OCI-LY7 (cell line): Measurements from ENCODE around the gene LARGE1.

Experiments used
- EZH2phosphoT487 ChIP-seq: fragments of 200-600 bp; sonication (generic); IDR thresholded peaks from 2 replicates; pipeline ENCODE4 v1.6.1; 2018; ENCODE audit warnings: low read depth, borderline replicate concordance, mild to moderate bottlenecking, mixed run types, antibody characterized with exemption, low read length, moderate library complexity, mixed read lengths
- TF ChIP-seq, protein P1 (sequence below): fragments of 200-600 bp; sonication (generic); conservative IDR thresholded peaks from 2 replicates; pipeline ENCODE4 v1.5.1; 2014; ENCODE audit warnings: mild to moderate bottlenecking, antibody characterized with exemption, low read length, moderate library complexity, mixed read lengths

GRCh38 chr22:33952776-33953175 lies 32.5 kb upstream of the LARGE1 start:
- TF ChIP-seq, protein P1, sequence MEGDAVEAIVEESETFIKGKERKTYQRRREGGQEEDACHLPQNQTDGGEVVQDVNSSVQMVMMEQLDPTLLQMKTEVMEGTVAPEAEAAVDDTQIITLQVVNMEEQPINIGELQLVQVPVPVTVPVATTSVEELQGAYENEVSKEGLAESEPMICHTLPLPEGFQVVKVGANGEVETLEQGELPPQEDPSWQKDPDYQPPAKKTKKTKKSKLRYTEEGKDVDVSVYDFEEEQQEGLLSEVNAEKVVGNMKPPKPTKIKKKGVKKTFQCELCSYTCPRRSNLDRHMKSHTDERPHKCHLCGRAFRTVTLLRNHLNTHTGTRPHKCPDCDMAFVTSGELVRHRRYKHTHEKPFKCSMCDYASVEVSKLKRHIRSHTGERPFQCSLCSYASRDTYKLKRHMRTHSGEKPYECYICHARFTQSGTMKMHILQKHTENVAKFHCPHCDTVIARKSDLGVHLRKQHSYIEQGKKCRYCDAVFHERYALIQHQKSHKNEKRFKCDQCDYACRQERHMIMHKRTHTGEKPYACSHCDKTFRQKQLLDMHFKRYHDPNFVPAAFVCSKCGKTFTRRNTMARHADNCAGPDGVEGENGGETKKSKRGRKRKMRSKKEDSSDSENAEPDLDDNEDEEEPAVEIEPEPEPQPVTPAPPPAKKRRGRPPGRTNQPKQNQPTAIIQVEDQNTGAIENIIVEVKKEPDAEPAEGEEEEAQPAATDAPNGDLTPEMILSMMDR: no peak
- TF ChIP-seq EZH2phosphoT487: no peak
